Lung (tissue), 12 donors: ENCODE measurements around the gene LPCAT1. TPM values are rescaled to one million over a fixed set of nuclear protein-coding genes. Genes with fewer than 3 reads are reported as not detected.
A peak's percentile ranks its signal among the peaks of the same experiment; 100 is the strongest.

ENCODE experiments used
- ATAC-seq: fragments of 200-7000 bp; cut with Tn5 transposase; one replicate; pipeline ENCODE4 v1.9.1; 2020; ENCODE audit warnings: moderate number of reproducible peaks; ENCODE audit not compliant: insufficient read depth, low FRiP score
- DNase-seq, 3 donors: peaks; one replicate each; pipeline ENCODE4 v3.0.0-alpha.2; 2013 to 2017
- H3K27ac ChIP-seq, 2 donors: one replicate each; pipeline ENCODE4 v1.5.1; 2013; ENCODE audit warnings: mild to moderate bottlenecking in 2 of 2, moderate library complexity in 2 of 2, control low read depth in 1 of 2, inconsistent platforms in 1 of 2, low read depth in 1 of 2, low read length in 1 of 2
- H3K27me3 ChIP-seq, 3 donors: one replicate each; pipeline ENCODE4 v1.5.1; 2013; ENCODE audit warnings: low read length in 2 of 3; ENCODE audit not compliant: control insufficient read depth in 3 of 3, insufficient read depth in 3 of 3
- H3K36me3 ChIP-seq, 4 donors: one replicate each; pipeline ENCODE4 v1.5.1; 2013; ENCODE audit warnings: low read length in 4 of 4, mild to moderate bottlenecking in 1 of 4, moderate library complexity in 1 of 4; ENCODE audit not compliant: control insufficient read depth in 4 of 4, insufficient read depth in 4 of 4
- H3K4me1 ChIP-seq, 5 donors: one replicate each; pipeline ENCODE4 v1.5.1; 2013; ENCODE audit warnings: low read length in 5 of 5, mild to moderate bottlenecking in 2 of 5, moderate library complexity in 1 of 5; ENCODE audit not compliant: control insufficient read depth in 5 of 5, insufficient read depth in 5 of 5
- H3K4me3 ChIP-seq: one replicate; pipeline ENCODE4 v1.5.1; 2013; ENCODE audit warnings: mild to moderate bottlenecking, control low read depth, moderate library complexity
- H3K9ac ChIP-seq, 2 donors: one replicate each; pipeline ENCODE4 v1.5.1; 2013; ENCODE audit warnings: low read length in 2 of 2, control low read depth in 1 of 2; ENCODE audit not compliant: insufficient read depth in 1 of 2
- H3K9me3 ChIP-seq, 4 donors: one replicate each; pipeline ENCODE4 v1.5.1; 2013; ENCODE audit warnings: low read length in 3 of 4, mild to moderate bottlenecking in 1 of 4, moderate library complexity in 1 of 4; ENCODE audit not compliant: control insufficient read depth in 4 of 4, insufficient read depth in 3 of 4
- CTCF ChIP-seq: IDR thresholded peaks from 2 replicates; pipeline ENCODE4 v1.5.1; 2012; ENCODE audit warnings: mild to moderate bottlenecking; ENCODE audit errors: control extremely low read depth, extremely low read depth
- WGBS, 2 donors: extraction: QIAGEN DNeasy Blood & Tissue Kit; methylation state at CpG; one replicate each; pipeline ENCODE4 v1.1.7; 2013; 5-methylcytosine and 5-hydroxymethylcytosine counted together
- polyA plus RNA-seq, 2 donors: library from polyadenylated mRNA; stranded (reverse); fragments of 200-250 nt; gene quantifications; one replicate each; pipeline ENCODE4 v1.2.1, GENCODE V29; 2013
- total RNA-seq, 2 donors: library from RNA; depleted of rRNA in 1 of 2; stranded (reverse); fragments of >200 nt in 1 of 2; gene quantifications; one replicate each; pipeline ENCODE4 v1.2.1, GENCODE V29; 2014 to 2021
- donor health status: control.
- donor health status: control.
- donor health status: Bipolar disorder and iron deficiency.
- donor health status: healthy.
- donor health status: DM: yes; HTN: yes; CAD: no.

The LPCAT1 gene
- total and polyA plus RNA-seq, 4 donors = 198 to 669 (median 443) TPM

DNA sequence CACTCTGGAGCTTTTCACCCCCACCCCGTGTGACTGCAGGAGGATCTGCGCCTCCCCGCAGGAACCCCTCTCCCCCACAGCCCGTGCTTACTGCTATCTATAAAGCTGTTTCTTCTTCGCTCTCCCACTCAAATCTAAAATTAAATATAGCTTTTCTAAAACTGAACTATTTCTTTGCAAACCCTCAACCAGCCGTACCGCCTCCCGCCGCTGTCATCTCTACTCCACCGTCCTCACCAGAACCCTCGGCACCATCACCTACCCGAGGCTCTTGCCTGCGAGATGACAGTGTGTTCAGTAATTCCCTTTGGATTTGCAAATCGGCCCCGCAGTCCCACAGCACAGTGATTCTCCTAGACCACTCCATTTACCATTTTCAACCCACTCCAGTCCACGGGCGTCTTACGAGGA lies 13.6 kb downstream of the LPCAT1 start:
- no peak overlapping the region for H3K9ac ChIP-seq
- peaks cover 0 to 33% (median 3%) of the 10 kb centered on the region in 4 donors for H3K36me3 ChIP-seq
- no peak overlapping the region for H3K27ac ChIP-seq
- peaks cover 0 to 31% (median 19%) of the 10 kb centered on the region in 5 donors for H3K4me1 ChIP-seq
- no peaks in the 10 kb centered on the region for H3K27me3 ChIP-seq
- no peak overlapping the region for H3K4me3 ChIP-seq
- ATAC-seq = no peak
- H3K9me3 ChIP-seq = no peaks in the 10 kb centered on the region
- DNase-seq = peak in 1 of 3 donors; percentile 3
- WGBS, 2 donors = 89 to 92% methylated on average over 18 of the region's 18 CpGs
- TF ChIP-seq CTCF = no peak

DNA sequence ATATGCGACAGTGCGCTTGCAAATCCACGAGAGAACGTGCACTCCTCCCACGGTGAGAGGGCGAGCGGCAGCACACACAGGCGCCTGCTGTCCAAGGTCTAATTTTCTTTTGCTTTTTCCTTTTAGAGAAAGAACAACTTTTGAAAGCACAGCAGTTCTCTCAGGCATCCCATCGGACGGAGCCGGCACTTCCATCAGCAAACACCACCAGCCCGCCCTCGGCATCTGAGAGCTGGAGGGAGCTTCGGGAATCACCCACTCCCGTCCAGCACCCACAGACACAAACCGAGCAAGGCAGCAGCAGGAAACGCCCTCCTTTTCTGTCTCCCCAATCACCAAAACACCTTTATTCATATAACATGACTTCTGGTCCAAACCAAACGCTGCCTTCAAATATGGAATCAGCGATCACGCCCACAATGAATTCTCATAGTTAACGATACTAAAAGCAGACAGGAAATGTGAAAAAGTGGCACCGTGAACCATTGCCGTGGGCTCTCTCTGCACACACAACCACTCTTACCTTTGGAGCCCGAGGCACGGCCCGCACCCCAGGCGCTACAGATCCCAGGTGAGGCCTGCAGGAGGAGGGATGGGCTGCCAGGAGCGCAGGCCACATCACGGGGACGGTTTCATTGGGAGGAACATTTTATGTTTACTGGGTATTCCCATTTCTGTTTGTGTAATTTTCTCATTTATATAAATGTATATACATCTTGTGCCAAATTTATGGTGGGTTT lies 14.2 kb downstream of the LPCAT1 start:
- H3K36me3 ChIP-seq = peaks cover 0 to 33% (median 3%) of the 10 kb centered on the region in 4 donors
- H3K9me3 ChIP-seq = no peaks in the 10 kb centered on the region
- H3K4me1 ChIP-seq = peaks cover 0 to 25% (median 17%) of the 10 kb centered on the region in 5 donors
- DNase-seq (peak in 1 of 3 donors; percentile 7), ATAC-seq (no peak)
- no peak overlapping the region for H3K4me3 ChIP-seq
- H3K9ac ChIP-seq = no peak overlapping the region
- WGBS, 2 donors = 88 to 93% methylated on average over 30 of the region's 30 CpGs
- no peak for TF ChIP-seq CTCF
- no peaks in the 10 kb centered on the region for H3K27me3 ChIP-seq
- no peak overlapping the region for H3K27ac ChIP-seq

DNA sequence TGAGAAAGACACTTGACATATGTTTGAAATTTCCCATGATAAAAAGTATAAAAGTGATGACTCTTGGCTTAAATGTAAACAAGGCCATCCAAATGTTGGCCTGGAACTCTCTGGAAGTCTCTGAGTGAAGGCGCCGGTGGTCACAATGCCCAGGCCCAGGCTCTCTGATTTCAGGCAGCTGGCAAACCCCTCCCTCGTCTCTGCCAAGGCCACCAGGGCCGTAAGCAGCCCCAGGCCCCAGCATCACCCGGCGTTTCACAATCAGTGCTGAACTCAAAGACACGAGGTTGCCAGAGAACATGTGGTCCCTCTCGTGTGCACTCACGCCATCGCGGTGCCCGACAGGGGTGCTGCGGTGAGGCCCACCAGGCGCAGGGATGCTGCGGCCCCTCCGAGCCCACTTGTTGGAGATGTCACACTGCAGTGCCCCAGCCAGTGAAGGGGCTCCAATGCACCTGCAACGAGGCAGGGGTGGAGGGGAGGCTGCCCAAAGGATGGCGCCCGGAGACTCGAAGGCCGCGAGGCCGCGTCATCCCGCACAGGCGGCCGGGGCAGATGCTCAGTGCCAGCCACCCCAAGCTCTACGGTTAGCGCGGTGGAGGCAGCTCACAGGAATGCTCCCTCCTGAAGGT lies 15.0 kb downstream of the LPCAT1 start:
- peaks cover 0 to 25% (median 12%) of the 10 kb centered on the region in 5 donors for H3K4me1 ChIP-seq
- H3K27ac ChIP-seq = no peak overlapping the region
- DNase-seq (peak; percentile 49 to 75 (median 61)), ATAC-seq (no peak)
- no peak overlapping the region for H3K9ac ChIP-seq
- H3K4me3 ChIP-seq = no peak overlapping the region
- H3K9me3 ChIP-seq = no peaks in the 10 kb centered on the region
- no peak for TF ChIP-seq CTCF
- H3K27me3 ChIP-seq = no peaks in the 10 kb centered on the region
- WGBS, 2 donors = 88 to 90% methylated on average over 30 of the region's 30 CpGs
- peaks cover 0 to 30% (median 3%) of the 10 kb centered on the region in 4 donors for H3K36me3 ChIP-seq
